ENCODE measurements around the gene ZNF84.

Gene ZNF84

GRCh38 chr12:133037207-133038005 is at the start of gene ZNF84:
TSS of gene ZNF84 (plus strand) at chr12:133037509. CDS start at chr12:133041468, 3,959 bp downstream.
- peak within 1 kb of the TSS; percentile 83 for H3K4me3 Mint-ChIP-seq
- peak within 1 kb of the TSS; percentile 98 for H3K27ac Mint-ChIP-seq
- H3K36me3 Mint-ChIP-seq, result peaks cover 47% of the 10 kb centered on the region
- ATAC-seq (peak; percentile 98), DNase-seq (ENCODE audit: low spot score in 2 of 2) (peak; percentile 91 to 97)
- peaks cover 7% of the 10 kb centered on the region for H3K4me1 Mint-ChIP-seq
- H3K9me3 Mint-ChIP-seq, result peaks cover 28% of the 10 kb centered on the region

GRCh38 chr12:132998741-132999140 is 38.6 kb upstream of the ZNF84 start:
- Mint-ChIP-seq H3K9me3 (peaks cover 32% of the 10 kb centered on the region), H3K27ac (no peak overlapping the region), H3K4me1 (peaks cover 28% of the 10 kb centered on the region), H3K36me3 (peaks cover 30% of the 10 kb centered on the region), H3K4me3 (no peak overlapping the region)
- no peak for ATAC-seq
- DNase-seq (ENCODE audit: low spot score in 2 of 2), result no peak

- ATAC-seq (no peak), DNase-seq (ENCODE audit: low spot score in 2 of 2) (no peak)
- Mint-ChIP-seq H3K9me3 (peaks cover 29% of the 10 kb centered on the region), H3K36me3 (peaks cover 95% of the 10 kb centered on the region), H3K27ac (no peak overlapping the region), H3K4me3 (no peak overlapping the region), H3K4me1 (no peaks in the 10 kb centered on the region)
Observed at GRCh38 chr12:133010657-133011297, 26.5 kb upstream of the ZNF84 start.

GRCh38 chr12:133023566-133023965 is 13.7 kb upstream of the ZNF84 start:
- peaks cover 40% of the 10 kb centered on the region for H3K9me3 Mint-ChIP-seq
- DNase-seq (ENCODE audit: low spot score in 2 of 2), result no peak
- ATAC-seq, result no peak
- H3K36me3 Mint-ChIP-seq, result no peaks in the 10 kb centered on the region
- no peak overlapping the region for H3K4me3 Mint-ChIP-seq
- no peaks in the 10 kb centered on the region for H3K4me1 Mint-ChIP-seq
- no peak overlapping the region for H3K27ac Mint-ChIP-seq

- no peak for DNase-seq (ENCODE audit: low spot score in 2 of 2)
- Mint-ChIP-seq H3K27ac (no peak overlapping the region), H3K4me1 (no peaks in the 10 kb centered on the region), H3K4me3 (no peak overlapping the region), H3K36me3 (no peaks in the 10 kb centered on the region), H3K9me3 (peaks cover 27% of the 10 kb centered on the region)
- no peak for ATAC-seq
Observed at GRCh38 chr12:133026996-133027395, 10.3 kb upstream of the ZNF84 start.

GRCh38 chr12:133038118-133038709 is 905 bp downstream of the ZNF84 start:
- ATAC-seq, result no peak
- Mint-ChIP-seq H3K9me3 (peaks cover 31% of the 10 kb centered on the region), H3K4me1 (peaks cover 7% of the 10 kb centered on the region), H3K4me3 (peak overlapping the region; percentile 83), H3K36me3 (peaks cover 55% of the 10 kb centered on the region), H3K27ac (peak overlapping the region; percentile 98)
- DNase-seq (ENCODE audit: low spot score in 2 of 2), result no peak

GRCh38 chr12:133046698-133047097 is 9.4 kb downstream of the ZNF84 start:
- Mint-ChIP-seq H3K36me3 (peaks cover 100% of the 10 kb centered on the region), H3K27ac (no peak overlapping the region), H3K9me3 (peaks cover 38% of the 10 kb centered on the region), H3K4me3 (no peak overlapping the region), H3K4me1 (no peaks in the 10 kb centered on the region)
- DNase-seq (ENCODE audit: low spot score in 2 of 2) (no peak), ATAC-seq (no peak)

- no peak overlapping the region for H3K4me3 Mint-ChIP-seq
- H3K27ac Mint-ChIP-seq, result peak overlapping the region; percentile 60
- no peak for ATAC-seq
- no peak for DNase-seq (ENCODE audit: low spot score in 2 of 2)
- H3K36me3 Mint-ChIP-seq, result peaks cover 60% of the 10 kb centered on the region
- no peaks in the 10 kb centered on the region for H3K4me1 Mint-ChIP-seq
- peaks cover 33% of the 10 kb centered on the region for H3K9me3 Mint-ChIP-seq
Observed at GRCh38 chr12:133057446-133057845, 20.1 kb downstream of the ZNF84 start.

- Mint-ChIP-seq H3K36me3 (peaks cover 50% of the 10 kb centered on the region), H3K4me1 (no peaks in the 10 kb centered on the region), H3K27ac (peak overlapping the region; percentile 60), H3K9me3 (peaks cover 33% of the 10 kb centered on the region), H3K4me3 (no peak overlapping the region)
- ATAC-seq (no peak), DNase-seq (ENCODE audit: low spot score in 2 of 2) (no peak)
Observed at GRCh38 chr12:133058203-133059113, 21.1 kb downstream of the ZNF84 start.

GRCh38 chr12:133061954-133062353 is 24.6 kb downstream of the ZNF84 start:
- Mint-ChIP-seq H3K9me3 (peaks cover 36% of the 10 kb centered on the region), H3K36me3 (peaks cover 21% of the 10 kb centered on the region), H3K4me3 (no peak overlapping the region), H3K4me1 (no peaks in the 10 kb centered on the region), H3K27ac (no peak overlapping the region)
- ATAC-seq (no peak), DNase-seq (ENCODE audit: low spot score in 2 of 2) (no peak)

- Mint-ChIP-seq H3K27ac (no peak overlapping the region), H3K36me3 (peaks cover 4% of the 10 kb centered on the region), H3K4me1 (no peaks in the 10 kb centered on the region), H3K4me3 (no peak overlapping the region), H3K9me3 (peaks cover 32% of the 10 kb centered on the region)
- ATAC-seq, result no peak
- no peak for DNase-seq (ENCODE audit: low spot score in 2 of 2)
Observed at GRCh38 chr12:133063556-133063955, 26.2 kb downstream of the ZNF84 start.

- Mint-ChIP-seq H3K4me1 (no peaks in the 10 kb centered on the region), H3K36me3 (no peaks in the 10 kb centered on the region), H3K4me3 (no peak overlapping the region), H3K9me3 (peaks cover 27% of the 10 kb centered on the region), H3K27ac (no peak overlapping the region)
- DNase-seq (ENCODE audit: low spot score in 2 of 2) (no peak), ATAC-seq (no peak)
Observed at GRCh38 chr12:133073836-133074235, 36.5 kb downstream of the ZNF84 start.

GRCh38 chr12:133080026-133080367 is 42.7 kb downstream of the ZNF84 start:
- Mint-ChIP-seq H3K4me1 (peaks cover 6% of the 10 kb centered on the region), H3K9me3 (peaks cover 22% of the 10 kb centered on the region), H3K36me3 (peaks cover 25% of the 10 kb centered on the region), H3K4me3 (no peak overlapping the region), H3K27ac (no peak overlapping the region)
- DNase-seq (ENCODE audit: low spot score in 2 of 2), result peak; percentile 70 to 92
- peak; percentile 89 for ATAC-seq

GRCh38 chr12:133080368-133081158 is 43.3 kb downstream of the ZNF84 start, which contains the start of gene ZNF140:
TSS of gene ZNF140 (plus strand) at chr12:133080923. CDS start at chr12:133081321, 398 bp downstream.
- peaks cover 6% of the 10 kb centered on the region for H3K4me1 Mint-ChIP-seq
- peaks cover 30% of the 10 kb centered on the region for H3K36me3 Mint-ChIP-seq
- H3K4me3 Mint-ChIP-seq, result no peak within 1 kb of the TSS
- DNase-seq (ENCODE audit: low spot score in 2 of 2), result peak; percentile 87 to 96
- H3K9me3 Mint-ChIP-seq, result peaks cover 19% of the 10 kb centered on the region
- H3K27ac Mint-ChIP-seq, result no peak within 1 kb of the TSS
- peak; percentile 85 for ATAC-seq

All from stimulated activated effector memory CD8-positive, alpha-beta T cell treated with anti-CD3 and anti-CD28 coated beads, Interleukin-12 subunit alpha, Interleukin-12 subunit beta, amount 100 ng/mL, for 72 hours (primary cell).